Stimulated activated CD8-positive, alpha-beta memory T cell treated with anti-CD3 and anti-CD28 coated beads, Interleukin-2, amount 100 ng/mL, for 48 hours (primary cell): ENCODE measurements around the gene CPZ.

Experiments
- DNase-seq, 2 donors: peaks; one replicate each; pipeline ENCODE4 v3.0.0-alpha.2; 2020; ENCODE audit warnings: low read depth in 2 of 2

The CPZ gene

DNA sequence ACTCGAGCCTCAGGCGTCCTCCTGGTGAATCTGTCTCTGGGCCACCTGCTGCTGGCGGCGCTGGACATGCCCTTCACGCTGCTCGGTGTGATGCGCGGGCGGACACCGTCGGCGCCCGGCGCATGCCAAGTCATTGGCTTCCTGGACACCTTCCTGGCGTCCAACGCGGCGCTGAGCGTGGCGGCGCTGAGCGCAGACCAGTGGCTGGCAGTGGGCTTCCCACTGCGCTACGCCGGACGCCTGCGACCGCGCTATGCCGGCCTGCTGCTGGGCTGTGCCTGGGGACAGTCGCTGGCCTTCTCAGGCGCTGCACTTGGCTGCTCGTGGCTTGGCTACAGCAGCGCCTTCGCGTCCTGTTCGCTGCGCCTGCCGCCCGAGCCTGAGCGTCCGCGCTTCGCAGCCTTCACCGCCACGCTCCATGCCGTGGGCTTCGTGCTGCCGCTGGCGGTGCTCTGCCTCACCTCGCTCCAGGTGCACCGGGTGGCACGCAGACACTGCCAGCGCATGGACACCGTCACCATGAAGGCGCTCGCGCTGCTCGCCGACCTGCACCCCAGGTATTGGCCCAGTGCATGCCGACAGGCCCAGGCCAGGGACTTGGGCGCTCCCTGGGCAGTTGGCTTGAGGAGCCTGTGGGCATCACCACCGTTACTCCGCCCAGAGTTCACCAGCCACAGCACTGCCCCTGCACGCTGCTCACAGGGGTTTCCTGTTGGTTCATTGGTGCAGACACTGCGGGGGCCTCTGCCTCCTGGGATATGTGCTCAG is 11.3 kb upstream of the CPZ start:
- no peak for DNase-seq

DNA sequence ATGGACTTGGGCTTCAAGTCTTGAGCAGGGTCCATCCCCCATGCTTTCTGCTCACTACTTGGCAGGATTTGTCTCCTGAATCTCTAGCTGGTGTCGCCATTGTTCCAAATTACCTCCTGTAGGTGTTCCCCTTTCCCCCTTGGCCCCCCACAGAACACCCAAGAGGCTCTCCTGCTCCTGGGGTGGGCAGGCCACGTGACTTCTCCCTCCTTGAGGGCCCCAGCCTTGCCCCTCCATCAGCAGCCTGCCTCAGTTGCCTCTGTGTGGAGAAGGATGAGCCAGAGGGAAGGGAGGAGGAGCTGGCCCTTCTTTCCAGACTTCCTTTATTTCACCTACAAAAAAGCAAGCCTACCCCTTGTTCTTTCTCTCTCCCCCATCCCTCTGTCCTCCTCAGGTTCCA is 10.5 kb upstream of the CPZ start:
- no peak for DNase-seq

DNA sequence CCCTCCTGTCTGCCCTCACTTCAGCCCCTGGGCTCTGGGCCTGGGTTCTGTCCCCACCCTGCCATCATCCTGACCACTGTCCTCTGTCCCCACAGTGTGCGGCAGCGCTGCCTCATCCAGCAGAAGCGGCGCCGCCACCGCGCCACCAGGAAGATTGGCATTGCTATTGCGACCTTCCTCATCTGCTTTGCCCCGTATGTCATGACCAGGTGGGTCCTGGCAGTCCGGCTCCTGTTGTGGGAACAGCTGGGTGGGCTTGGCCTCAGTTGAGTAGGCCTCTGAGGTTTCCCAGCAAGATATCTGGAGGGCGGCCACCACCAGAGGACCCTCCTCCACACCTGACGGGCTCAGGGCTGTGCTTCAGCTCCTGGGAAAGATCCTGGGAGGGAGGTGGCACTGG is 10.1 kb upstream of the CPZ start:
- DNase-seq, result no peak

DNA sequence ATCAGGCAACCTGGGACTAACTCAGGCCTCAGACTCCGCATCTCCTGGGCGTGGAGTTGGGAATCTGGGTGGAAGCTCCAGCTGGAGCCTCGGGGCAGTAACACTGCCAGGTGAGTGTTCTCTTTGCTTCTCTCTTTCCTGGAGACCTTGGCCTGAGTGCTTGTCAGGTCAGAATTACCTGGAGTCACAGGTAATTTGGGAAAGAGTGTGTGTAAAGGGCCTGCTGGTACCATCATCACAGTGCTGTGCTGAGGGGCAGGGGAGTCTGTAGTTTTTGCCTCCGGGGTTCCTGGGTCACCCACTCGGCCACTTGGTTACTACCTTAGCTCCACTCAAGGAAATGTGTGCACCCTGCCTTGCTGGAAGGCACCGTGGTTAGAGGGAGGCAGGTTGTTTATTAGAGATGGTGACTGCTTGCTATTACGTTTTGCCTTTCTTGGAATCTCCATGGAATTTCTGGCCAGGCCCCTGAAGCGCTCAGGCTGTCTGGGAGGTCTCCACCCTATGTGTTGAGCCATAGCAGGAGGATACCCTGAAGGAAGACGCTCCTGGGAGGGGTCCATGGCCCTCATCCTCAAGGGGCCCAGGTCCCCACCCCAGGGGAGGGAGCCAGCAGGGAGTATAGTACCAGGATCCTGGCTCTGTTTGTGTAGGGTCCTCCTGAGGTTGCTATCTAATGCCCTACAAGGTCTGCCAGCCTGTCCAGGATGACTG is 9.5 kb upstream of the CPZ start:
- no peak for DNase-seq

DNA sequence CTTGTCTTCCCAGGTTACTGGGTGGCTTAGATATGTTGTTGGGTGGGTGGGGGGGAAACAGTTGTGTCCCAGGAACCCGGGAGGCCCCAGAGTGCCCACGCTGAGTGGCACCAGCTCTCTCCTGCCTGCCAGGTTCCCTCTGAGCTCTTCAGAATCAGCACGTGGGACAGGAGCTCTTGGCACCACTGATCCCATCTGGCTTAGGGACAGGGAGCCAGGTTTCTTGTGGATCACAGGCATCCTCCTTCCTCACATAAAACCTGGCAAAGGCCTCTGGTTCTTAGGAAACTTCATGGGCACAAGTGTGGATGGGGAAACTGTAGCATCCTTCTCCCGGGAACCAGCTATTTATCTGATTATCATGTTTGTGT is 8.9 kb upstream of the CPZ start:
- DNase-seq, result no peak

DNA sequence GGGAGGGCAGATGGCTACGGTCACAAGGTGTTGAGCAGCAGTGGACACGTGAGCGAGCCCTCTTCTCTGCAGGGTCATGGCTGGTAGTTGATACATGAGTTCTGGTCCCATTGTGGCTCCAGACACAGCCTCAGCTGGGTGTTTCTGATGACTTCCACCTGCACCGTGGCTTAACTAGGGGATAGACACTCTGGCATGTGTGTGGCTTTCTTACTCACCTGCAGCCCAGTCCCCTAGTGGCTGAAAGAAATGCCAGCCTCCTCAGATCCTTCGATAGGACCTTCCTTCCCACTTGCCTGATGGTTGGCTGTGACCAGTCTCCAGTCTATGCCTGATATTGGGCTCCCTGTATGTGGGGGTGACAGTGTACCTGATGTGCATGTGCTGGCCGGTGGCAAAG is 7.4 kb upstream of the CPZ start:
- DNase-seq, result no peak

DNA sequence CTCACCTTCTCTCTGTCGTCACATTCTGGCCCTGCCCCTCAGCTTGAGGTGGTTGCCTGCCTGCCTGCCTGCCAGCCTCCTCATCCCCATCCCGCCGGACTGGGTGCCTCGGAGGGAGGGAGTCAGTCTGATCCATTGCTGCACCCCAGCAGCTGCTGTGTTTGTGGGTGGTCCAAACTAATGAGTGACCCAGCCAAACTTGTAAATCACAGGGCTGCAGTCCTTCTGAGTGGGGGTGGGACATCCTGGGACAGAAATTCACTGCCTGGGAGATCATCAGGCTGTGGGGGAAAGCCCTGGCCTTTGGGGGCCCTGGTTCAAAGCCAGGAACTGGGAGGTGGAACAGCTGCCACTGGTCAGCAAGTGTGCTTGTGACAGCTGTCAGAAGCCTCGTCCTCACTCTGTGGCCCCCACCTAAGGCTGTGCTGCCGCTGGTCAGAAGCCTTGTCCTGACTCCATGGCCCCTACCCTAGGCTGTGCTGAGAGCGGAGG is 6.8 kb upstream of the CPZ start:
- DNase-seq, result no peak

DNA sequence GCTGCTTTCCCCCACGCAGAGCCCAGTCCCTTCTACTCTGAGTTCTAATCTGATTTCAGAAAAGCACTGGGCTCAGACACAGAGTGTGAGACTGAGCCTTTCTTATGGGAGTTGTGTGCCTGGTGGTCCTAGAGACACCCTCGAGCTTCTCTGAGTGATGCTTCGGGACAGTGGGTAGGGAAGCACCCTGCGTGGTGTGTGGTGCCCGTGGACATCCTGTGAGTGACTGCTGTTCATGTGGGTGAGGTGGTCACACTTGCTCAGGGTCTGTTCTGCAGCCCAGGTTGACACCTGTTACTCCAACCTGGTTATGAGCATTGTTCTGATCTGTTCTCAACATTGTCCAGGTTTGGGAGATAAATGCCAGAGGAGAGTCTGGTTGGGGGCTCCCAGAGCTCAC is 6.3 kb upstream of the CPZ start:
- DNase-seq, result no peak

DNA sequence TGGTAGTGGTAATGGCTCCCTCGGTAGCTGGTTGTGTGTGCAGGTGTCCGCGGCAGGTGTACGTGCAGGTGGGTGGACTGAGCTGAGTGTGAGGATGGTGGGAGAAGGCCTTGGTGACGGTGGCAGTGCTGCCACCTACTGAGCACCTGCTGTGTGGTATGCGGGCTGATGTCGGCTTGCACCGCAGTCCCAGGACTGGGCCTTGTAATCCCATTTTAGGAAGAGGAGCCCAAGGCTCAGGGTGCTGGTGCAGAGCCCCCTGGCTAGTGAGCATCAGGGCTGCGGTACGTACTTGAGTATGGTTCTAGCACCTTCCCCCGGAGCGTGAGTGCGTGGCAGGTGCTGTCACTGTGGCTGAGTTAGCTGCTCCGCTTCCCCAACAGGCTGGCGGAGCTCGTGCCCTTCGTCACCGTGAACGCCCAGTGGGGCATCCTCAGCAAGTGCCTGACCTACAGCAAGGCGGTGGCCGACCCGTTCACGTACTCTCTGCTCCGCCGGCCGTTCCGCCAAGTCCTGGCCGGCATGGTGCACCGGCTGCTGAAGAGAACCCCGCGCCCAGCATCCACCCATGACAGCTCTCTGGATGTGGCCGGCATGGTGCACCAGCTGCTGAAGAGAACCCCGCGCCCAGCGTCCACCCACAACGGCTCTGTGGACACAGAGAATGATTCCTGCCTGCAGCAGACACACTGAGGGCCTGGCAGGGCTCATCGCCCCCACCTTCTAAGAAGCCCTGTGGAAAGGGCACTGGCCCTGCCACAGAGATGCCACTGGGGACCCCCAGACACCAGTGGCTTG is 5.7 kb upstream of the CPZ start:
- DNase-seq, result no peak

DNA sequence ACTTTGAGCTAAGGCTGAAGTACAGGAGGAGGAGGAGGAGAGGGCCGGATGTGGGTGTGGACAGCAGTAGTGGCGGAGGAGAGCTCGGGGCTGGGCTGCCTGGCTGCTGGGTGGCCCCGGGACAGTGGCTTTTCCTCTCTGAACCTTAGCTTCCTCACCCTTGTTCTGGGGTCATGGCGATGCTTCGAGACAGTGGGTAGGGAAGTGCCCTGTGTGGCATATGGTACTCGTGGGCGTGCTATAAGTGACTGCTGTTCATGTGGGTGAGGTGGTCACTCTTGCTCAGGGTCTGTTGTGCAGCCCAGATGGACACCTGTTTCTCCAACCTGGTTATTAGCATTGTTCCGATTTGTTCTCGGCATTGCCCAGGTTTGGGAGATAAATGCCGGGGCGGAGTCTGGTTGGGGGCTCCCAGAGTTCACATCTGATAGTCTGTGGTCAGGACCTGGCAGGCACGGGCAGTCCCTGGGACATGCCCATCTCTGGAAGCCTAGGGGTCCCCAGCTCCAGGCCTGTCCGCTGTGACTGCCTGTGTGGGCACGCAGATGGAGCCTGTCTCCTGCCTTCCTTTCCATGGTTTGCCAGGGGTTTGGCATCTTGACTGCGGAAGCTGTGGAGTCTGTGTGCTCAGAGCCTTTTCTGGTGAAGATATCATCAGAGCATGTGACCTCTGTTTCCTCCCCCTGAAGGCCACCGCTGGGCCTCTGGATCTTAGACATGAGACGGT is 4.9 kb upstream of the CPZ start:
- no peak for DNase-seq

DNA sequence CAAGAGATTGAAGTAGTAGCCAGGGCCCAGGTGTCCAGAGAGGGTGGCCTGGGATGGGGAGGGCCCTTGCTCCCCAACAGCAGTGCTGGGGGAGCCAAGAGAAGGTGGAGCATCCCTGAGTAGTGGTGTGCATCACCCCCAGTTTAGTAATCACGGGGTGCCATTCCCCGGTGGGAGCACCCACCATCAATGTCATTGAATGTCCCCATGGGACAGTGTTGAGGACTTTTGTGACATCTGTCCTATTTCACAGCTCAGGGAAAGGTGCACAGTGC is 4.4 kb upstream of the CPZ start:
- no peak for DNase-seq

DNA sequence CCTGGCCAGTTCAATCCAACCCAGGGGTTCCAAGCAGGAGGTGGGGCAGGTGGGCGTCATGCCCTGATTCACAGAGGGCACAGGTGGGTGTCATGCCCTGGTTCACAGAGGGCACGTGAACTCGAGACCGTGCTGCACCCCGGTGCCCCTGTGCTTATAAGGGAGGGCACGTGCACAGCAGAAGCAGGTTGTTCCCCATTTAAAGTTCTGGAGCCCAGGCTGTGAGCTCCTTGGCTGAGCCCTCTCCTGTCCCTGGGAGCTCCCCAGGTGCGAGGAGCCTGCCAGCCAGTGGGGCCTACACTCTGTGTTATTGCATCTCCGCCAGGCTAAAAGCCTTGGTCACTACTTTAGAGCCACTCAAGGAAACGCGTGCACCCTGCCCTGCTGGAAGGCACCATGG is 3.2 kb upstream of the CPZ start:
- DNase-seq, result no peak

DNA sequence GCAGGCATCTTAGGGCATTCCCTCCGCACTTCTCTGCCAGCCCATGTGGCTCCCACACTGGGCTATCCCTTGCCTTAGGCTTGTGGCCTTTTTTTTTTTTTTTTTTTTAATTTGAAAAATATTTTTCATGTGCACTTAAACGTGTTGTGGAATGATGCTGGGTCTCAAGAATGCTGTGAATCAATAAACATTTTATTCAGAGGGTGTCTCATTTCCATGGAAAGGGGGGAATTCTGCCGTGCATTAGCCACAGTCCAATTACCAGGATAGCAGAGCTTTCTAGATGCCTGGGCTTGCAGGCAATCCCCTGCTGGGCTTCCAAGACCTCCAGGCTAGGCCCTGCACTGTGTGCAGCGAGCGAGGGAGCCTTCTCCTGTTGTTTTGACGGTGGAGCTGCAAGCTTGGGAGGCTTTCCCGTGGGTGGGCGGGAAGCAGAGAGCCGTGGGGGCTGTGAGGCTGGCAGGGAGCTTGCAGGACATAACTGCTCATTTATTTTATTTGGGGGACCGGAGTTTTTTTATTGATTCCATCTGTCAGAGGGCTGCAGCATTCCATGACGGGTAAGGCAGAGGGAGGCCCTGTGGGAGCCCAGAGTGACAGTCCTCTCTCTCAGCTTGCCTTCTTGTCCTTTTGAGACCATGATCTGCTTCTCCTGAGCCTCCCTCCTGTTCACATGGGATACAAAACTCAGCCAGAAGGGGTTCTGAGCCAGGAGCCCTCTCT is 2.6 kb upstream of the CPZ start:
- no peak for DNase-seq

DNA sequence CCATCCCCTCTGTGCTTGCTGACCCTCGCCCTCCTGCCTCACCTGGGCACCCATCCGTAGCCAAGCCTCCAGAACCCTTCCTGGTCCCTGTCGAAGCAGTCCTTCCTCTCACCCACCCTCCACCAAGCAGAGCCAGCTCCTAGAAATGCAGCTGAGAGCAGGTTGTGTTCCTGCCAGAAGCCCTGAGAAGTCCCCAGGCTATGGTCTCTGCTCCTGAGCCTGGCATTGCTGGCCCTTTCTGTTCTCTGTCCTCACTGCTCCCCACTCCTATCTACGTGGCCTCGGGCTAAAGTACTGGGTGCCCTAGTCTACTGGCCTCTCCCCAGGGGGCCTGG is 2.1 kb upstream of the CPZ start:
- DNase-seq, result no peak

DNA sequence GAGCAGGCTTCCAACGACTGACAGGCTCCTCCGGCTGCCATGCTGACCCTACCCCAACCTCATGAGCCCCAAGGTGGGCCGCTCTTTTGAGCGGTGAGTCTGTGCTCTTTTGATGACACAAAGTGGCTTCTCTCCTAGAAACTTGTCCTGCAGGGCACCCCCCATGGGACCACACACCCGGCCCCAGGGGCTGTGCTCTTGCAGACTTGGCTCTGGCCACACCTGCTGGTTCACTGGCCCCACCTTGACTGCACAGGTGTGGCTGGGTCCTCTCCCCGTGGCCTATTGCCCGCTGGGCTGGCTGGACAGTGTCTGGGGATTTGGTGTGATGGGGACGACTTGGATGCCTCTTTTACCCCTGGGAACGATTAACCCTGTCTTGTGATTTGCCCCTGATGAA is 1.5 kb upstream of the CPZ start:
- no peak for DNase-seq

DNA sequence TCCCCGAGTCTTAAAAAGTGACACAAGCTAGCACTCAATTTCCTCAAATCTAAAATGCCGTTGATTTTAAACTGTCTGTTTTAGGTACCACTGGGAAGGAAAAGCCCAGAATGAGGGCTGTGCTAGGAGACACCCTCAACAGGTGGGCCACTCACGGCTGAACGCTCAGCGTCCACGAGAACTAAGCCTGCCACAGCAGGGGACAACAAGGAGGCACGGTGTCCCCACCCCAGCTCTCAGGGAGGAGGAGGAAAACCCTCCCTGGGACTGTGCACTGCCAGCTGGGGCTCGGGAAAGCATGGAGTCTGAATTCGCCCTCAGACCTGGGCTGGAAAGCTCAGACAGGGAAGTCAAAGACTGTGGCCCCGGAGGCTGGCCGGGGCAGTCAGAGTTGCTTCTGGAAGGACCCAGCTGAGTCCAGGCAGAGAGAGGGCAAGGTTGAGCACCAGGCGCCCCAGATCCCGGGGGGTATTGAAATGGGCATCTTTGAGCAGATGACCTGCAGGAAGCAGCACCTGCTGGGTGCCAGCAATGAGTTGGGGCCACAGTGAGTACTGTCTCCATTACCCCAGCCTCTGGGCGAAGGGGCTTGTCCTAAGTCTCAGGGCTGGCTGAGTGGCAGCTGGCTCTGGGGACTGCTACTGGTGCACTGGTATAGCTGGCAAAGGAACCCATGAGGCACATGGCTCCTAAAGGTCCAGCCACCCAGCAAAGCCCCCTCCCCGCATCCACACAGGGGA is 769 bp upstream of the CPZ start:
- no peak for DNase-seq

DNA sequence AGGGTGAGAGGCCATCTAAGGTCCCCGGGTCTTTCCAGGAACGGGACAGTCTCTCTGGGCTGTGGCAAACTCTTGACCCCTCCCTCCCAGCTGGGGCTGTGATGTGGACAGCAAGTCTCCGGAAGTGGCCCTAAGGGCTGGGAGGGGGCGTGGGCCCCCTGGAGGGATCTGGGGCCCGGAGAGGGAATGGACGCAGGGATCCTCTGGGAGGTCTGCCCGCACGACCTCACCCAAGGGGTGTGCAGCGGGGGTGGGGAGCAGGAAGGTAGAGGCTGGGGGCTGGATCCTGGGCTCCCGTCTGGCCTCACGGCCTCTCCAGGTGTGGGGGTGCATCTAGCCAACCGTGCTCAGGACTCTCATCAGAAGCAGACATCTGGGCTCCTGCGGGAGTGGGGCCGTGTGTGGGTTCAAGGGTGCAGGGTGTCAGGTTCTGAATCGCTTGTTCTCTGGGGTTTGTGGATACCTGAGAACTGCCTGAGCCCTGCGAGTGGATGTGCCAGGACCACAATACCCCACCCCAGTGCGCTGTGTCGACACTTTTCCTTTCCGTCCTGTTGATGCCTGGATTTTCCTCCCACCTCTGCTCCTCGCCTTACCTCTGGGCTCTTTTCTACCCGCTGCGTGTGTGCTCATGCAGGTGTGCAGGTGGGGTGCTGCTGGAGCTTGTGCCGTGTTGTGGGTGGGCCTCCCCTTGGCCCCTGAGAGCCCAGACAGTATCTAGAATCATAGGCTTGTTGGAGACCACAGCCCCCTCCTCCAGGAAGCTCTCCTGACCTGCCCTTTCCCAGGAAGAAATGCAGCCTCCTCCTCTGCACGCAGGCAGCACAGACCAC is 915 bp downstream of the CPZ start:
- DNase-seq, result no peak

DNA sequence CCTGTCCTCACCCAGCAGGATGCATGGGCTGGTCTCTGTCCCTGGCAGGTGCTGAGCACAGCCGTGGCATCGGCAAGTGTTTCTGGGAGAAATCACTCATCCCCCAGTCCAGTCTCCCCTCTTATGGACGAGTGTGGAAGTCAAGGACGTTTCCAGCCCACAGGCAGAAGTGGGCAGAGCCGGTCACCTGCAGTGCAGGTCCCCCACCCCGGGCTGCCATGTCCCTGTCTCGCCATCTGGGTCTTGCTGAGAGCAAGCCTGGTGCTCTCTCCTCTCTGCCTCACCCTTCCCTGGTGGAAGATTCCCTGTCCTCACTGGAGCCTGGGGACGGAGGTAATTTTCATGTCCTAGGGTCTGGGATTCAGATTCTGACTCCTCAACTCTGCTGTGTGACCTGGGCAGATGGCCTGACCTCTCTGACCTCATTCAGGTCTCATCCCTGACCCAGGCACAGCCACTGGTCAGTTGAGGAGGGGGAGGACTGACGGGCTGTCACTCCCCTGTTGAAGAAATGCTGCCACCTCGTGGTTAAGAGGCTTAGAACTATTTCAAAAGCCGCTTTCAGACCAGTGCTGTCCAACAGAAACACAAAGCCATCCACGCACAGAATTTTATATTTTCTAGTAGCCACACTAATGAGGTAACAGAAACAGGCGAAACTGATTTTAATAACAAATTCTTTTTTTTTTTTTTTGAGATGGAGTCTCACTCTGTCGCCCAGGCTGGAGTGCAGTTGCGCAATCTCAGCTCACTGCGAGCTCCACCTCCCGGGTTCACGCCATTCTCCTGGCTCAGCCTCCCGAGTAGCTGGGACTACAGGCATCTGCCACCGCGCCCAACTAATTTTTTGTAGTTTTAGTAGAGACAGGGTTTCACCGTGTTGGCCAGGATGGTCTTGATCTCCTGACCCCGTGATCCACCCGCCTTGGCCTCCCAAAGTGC is 1.8 kb downstream of the CPZ start:
- no peak for DNase-seq
